GM12878 (cell line): ENCODE measurements around the gene RNU5B-1. TPM values are rescaled to one million over a fixed set of nuclear protein-coding genes. Genes with fewer than 3 reads are reported as not detected.

Experiments
- ATAC-seq: fragments of 200-7000 bp; cut with Tn5 transposase; 3 replicates; pipeline ENCODE4 v1.9.1; 2020; ENCODE audit warnings: mild to moderate bottlenecking, moderate library complexity
- BruUV-seq: library from RNA; stranded (reverse); fragments of 400-500 nt; replicated peaks from 2 replicates; lab custom pipeline; 2021; lab: Mats Ljungman, UMichigan
- CTCF ChIA-PET: fragments of 300-600 bp; sonication (Branson Sonifier 250); formaldehyde crosslinking; extraction: SDS; loops from one replicate; lab custom pipeline; 2021; ENCODE audit warnings: inconsistent platforms; lab: Yijun Ruan, JAX
- POLR2A ChIA-PET: fragments of 350-600 bp; formaldehyde crosslinking; extraction: SDS; loops from one replicate; lab custom pipeline; 2021; ENCODE audit warnings: inconsistent platforms; lab: Charles Lee
- RAD21 ChIA-PET: fragments of 300-600 bp; sonication (Branson Sonifier 250); formaldehyde crosslinking; loops from one replicate; lab custom pipeline; 2023; ENCODE audit warnings: antibody characterized with exemption; ENCODE audit not compliant: unreplicated experiment; lab: Charles Lee
- SMC1A ChIA-PET: fragments of 300-600 bp; sonication (Branson Sonifier 250); formaldehyde crosslinking; loops from one replicate; lab custom pipeline; 2023; ENCODE audit not compliant: unreplicated experiment, uncharacterized antibody; lab: Charles Lee
- DNase-seq: peaks from one replicate; pipeline ENCODE4 v3.0.0-alpha.2; 2011; ENCODE audit warnings: low read depth, low spot score
- FAIRE-seq: peaks from 3 replicates; lab custom pipeline; 2011; peaks lifted over from hg19 to GRCh38; lab: Jason Lieb, UNC
- H2AFZ ChIP-seq: 2 replicates; pipeline ENCODE4 v1.6.0; 2011; ENCODE audit warnings: low read depth, low read length, control low read depth; ENCODE audit not compliant: control insufficient read depth
- H3K27ac ChIP-seq: 2 replicates; pipeline ENCODE4 v1.5.1; 2011; ENCODE audit warnings: control low read depth; ENCODE audit not compliant: control insufficient read depth, insufficient read depth
- H3K27me3 ChIP-seq, 2 experiments: replicated peaks in 1 of 2; 2 replicates each; pipeline versions ENCODE4 v1.6.0 to v1.6.1; 2011; ENCODE audit warnings: low read length in 1 of 2; ENCODE audit not compliant: control insufficient read depth in 2 of 2, insufficient read depth in 2 of 2
- H3K36me3 ChIP-seq, 2 experiments: 2 replicates each; pipeline ENCODE4 v1.5.1; 2011; ENCODE audit warnings: low read length in 1 of 2; ENCODE audit not compliant: control insufficient read depth in 2 of 2, insufficient read depth in 2 of 2
- H3K4me1 ChIP-seq: 2 replicates; pipeline ENCODE4 v1.6.1; 2011; ENCODE audit warnings: mild to moderate bottlenecking, low read length, moderate library complexity, mixed read lengths; ENCODE audit not compliant: control insufficient read depth, insufficient read depth
- H3K4me2 ChIP-seq: 2 replicates; pipeline ENCODE4 v1.6.0; 2011; ENCODE audit warnings: control low read depth; ENCODE audit not compliant: control insufficient read depth, insufficient read depth
- H3K4me3 ChIP-seq: fragments of 200-600 bp; sonication (generic); 2 replicates; pipeline ENCODE4 v1.5.1; 2016
- H3K79me2 ChIP-seq: 2 replicates; pipeline ENCODE4 v1.6.0; 2011; ENCODE audit warnings: low read length; ENCODE audit not compliant: control insufficient read depth, insufficient read depth
- H3K9ac ChIP-seq: 2 replicates; pipeline ENCODE4 v1.8.0; 2011; ENCODE audit warnings: low read length, control low read depth, mixed read lengths; ENCODE audit not compliant: control insufficient read depth, insufficient read depth
- H3K9me3 ChIP-seq: replicated peaks from 3 replicates; pipeline ENCODE4 v1.5.1; 2011; ENCODE audit warnings: mild to moderate bottlenecking, low read length; ENCODE audit not compliant: control insufficient read depth, insufficient read depth
- H4K20me1 ChIP-seq: 2 replicates; pipeline ENCODE4 v1.6.0; 2011; ENCODE audit not compliant: control insufficient read depth, insufficient read depth
- CBX5 ChIP-seq: sonication (generic); IDR thresholded peaks from 2 replicates; pipeline ENCODE4 v1.6.1; 2016; ENCODE audit warnings: low read depth, moderate library complexity, mild to moderate bottlenecking, inconsistent platforms
- E4F1 ChIP-seq: fragments of 450-650 bp; IDR thresholded peaks from 2 replicates; pipeline ENCODE4 v1.6.1; 2018; ENCODE audit warnings: borderline replicate concordance, mild to moderate bottlenecking; ENCODE audit not compliant: partially characterized antibody
- NKRF ChIP-seq: fragments of 450-650 bp; conservative IDR thresholded peaks from 2 replicates; pipeline ENCODE4 v1.6.1; 2017; ENCODE audit warnings: mild to moderate bottlenecking, moderate library complexity
- RB1 ChIP-seq: fragments of 450-650 bp; formaldehyde crosslinking; IDR thresholded peaks from 2 replicates; pipeline ENCODE4 v1.6.1; 2017; ENCODE audit warnings: mild to moderate bottlenecking, borderline replicate concordance
- STAT1 ChIP-seq: fragments of 450-650 bp; conservative IDR thresholded peaks from 2 replicates; pipeline ENCODE4 v1.6.1; 2014; ENCODE audit warnings: antibody characterized with exemption, mild to moderate bottlenecking
- USF2 ChIP-seq: IDR thresholded peaks from 2 replicates; pipeline ENCODE4 v1.6.1; 2011; ENCODE audit warnings: low read depth, low read length, improper control_type of control experiment, borderline replicate concordance
- WGBS: methylation state at CpG from one replicate; pipeline ENCODE4 v1.1.6; 2016; ENCODE audit warnings: low lambda C conversion rate; ENCODE audit not compliant: insufficient replicate concordance, insufficient coverage; ENCODE audit errors: missing lambda C conversion rate; 5-methylcytosine and 5-hydroxymethylcytosine counted together
- in situ Hi-C: fragments of 300-500 bp; cut with MboI; formaldehyde crosslinking; loops from 9 replicates; pipeline ENCODE4 v1.14.3; 2018; ENCODE audit warnings: mixed read lengths
- intact Hi-C: fragments of 100-400 bp; cut with micrococcal nuclease; formaldehyde crosslinking; loops from one replicate; pipeline ENCODE4 v1.14.2; 2022; ENCODE audit not compliant: unreplicated experiment
- polyA plus RNA-seq, 11 experiments: library from polyadenylated mRNA; depleted of rRNA in 4 of 11; unstranded in 6 of 11; stranded (reverse) in 5 of 11; fragments of >200 nt; fragmentation: Nextera tagmentation in 4 of 11; fragmentation: Illumina TruSeq in 1 of 11; extraction: Ambion mirVana in 4 of 11; extraction: Trizol in 1 of 11; gene quantifications; 1 replicate in 1 of 11; 2 replicates in 10 of 11; pipeline versions ENCODE4 v1.2.1 to v1.2.3, GENCODE V29; 2011 to 2016; ENCODE audit warnings: inconsistent platforms in 2 of 11, missing spikeins in 2 of 11, low read depth in 1 of 11
- total RNA-seq, 4 experiments: library from RNA; depleted of rRNA in 3 of 4; stranded (reverse); fragments of >200 nt in 3 of 4; fragmentation: Illumina TruSeq in 1 of 4; extraction: Trizol in 1 of 4; gene quantifications; 2 replicates each; pipeline versions ENCODE4 v1.2.1 to v1.2.3, GENCODE V29; 2013 to 2021
- TF ChIP-seq, protein P1 (sequence below): IDR thresholded peaks from 2 replicates; pipeline ENCODE4 v1.6.1; 2011; ENCODE audit warnings: mild to moderate bottlenecking, low read depth, low read length, moderate library complexity; ENCODE audit not compliant: insufficient replicate concordance
- TF ChIP-seq, protein P2 (sequence below): fragments of 450-650 bp; IDR thresholded peaks from 2 replicates; pipeline ENCODE4 v1.6.1; 2018; ENCODE audit warnings: mild to moderate bottlenecking, low read depth, moderate library complexity; ENCODE audit not compliant: partially characterized antibody
- TF ChIP-seq, protein P3 (sequence below): fragments of 450-650 bp; IDR thresholded peaks from 2 replicates; pipeline ENCODE4 v1.6.1; 2017; ENCODE audit warnings: antibody characterized with exemption, mild to moderate bottlenecking, moderate library complexity

The RNU5B-1 gene
- total and polyA plus RNA-seq, 10 of the 15 experiments (the other 5 are each of a cell fraction or from before 2014, with no cell fraction given) = 19.1 TPM; not detected in 9

DNA sequence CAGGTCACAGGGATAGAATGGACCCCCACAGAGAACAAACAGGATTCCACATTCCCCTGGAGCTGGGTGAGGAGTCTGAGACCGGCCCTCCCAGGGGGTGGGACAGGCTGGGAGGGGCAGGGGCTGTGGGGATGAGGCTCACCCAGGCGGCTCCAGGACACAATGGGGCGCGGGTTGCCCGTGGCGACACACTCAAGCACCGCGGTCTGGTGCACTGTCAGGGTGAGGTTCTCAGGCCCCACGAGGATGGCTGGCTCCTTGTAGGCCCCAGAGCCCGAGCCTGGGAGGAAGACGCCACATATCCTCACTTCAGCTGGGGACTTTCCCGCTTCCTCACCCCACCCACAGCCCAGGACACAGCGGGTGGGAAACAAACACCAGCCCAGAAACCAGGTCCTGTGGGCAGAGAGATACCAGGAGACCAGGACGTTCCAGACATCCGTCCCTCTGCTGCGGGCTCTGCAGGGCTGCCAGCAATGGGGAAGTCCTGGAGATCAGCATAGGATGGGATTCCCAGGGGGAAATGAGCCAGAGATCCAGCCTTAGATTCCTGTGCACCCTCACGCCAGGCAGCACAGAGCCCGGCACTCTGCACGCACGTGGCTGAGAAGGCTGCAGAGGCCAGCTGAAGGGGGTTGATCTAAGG, 30.2 kb downstream of the RNU5B-1 start:
- no peaks in the 10 kb centered on the region for H4K20me1 ChIP-seq
- H3K9me3 ChIP-seq = no peaks in the 10 kb centered on the region
- no peak overlapping the region for H3K9ac ChIP-seq
- no peaks in the 10 kb centered on the region for H3K27me3 ChIP-seq
- no peak for ATAC-seq
- H3K27ac ChIP-seq = no peak overlapping the region
- in situ Hi-C loops = no loop called here
- H3K4me2 ChIP-seq = no peak overlapping the region
- RAD21 ChIA-PET = no interaction called here
- H3K4me1 ChIP-seq = peaks cover 6% of the 10 kb centered on the region
- intact Hi-C loops = no loop called here
- H2AFZ ChIP-seq = no peak overlapping the region
- no TSS peak for BruUV-seq
- POLR2A ChIA-PET = no interaction called here
- WGBS = 26% methylated on average over 20 of the region's 20 CpGs
- H3K79me2 ChIP-seq = no peaks in the 10 kb centered on the region
- FAIRE-seq = no peak
- no peak overlapping the region for H3K4me3 ChIP-seq
- no peaks in the 10 kb centered on the region for H3K36me3 ChIP-seq
- CTCF ChIA-PET = interaction anchor here (1.3 kb wide), 1 partner anchor 51 kb away, joined by 3 read pairs; no protein-coding TSS in a partner anchor
- SMC1A ChIA-PET = no interaction called here
- no peak for DNase-seq
- TF ChIP-seq E4F1 (no peak), NKRF (no peak), STAT1 (no peak), RB1 (no peak), CBX5 (no peak), USF2 (no peak)
- TF ChIP-seq, protein P1, sequence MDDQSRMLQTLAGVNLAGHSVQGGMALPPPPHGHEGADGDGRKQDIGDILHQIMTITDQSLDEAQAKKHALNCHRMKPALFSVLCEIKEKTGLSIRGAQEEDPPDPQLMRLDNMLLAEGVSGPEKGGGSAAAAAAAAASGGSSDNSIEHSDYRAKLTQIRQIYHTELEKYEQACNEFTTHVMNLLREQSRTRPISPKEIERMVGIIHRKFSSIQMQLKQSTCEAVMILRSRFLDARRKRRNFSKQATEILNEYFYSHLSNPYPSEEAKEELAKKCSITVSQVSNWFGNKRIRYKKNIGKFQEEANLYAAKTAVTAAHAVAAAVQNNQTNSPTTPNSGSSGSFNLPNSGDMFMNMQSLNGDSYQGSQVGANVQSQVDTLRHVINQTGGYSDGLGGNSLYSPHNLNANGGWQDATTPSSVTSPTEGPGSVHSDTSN = no peak
- TF ChIP-seq, protein P2, sequence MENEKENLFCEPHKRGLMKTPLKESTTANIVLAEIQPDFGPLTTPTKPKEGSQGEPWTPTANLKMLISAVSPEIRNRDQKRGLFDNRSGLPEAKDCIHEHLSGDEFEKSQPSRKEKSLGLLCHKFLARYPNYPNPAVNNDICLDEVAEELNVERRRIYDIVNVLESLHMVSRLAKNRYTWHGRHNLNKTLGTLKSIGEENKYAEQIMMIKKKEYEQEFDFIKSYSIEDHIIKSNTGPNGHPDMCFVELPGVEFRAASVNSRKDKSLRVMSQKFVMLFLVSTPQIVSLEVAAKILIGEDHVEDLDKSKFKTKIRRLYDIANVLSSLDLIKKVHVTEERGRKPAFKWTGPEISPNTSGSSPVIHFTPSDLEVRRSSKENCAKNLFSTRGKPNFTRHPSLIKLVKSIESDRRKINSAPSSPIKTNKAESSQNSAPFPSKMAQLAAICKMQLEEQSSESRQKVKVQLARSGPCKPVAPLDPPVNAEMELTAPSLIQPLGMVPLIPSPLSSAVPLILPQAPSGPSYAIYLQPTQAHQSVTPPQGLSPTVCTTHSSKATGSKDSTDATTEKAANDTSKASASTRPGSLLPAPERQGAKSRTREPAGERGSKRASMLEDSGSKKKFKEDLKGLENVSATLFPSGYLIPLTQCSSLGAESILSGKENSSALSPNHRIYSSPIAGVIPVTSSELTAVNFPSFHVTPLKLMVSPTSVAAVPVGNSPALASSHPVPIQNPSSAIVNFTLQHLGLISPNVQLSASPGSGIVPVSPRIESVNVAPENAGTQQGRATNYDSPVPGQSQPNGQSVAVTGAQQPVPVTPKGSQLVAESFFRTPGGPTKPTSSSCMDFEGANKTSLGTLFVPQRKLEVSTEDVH = no peak
- TF ChIP-seq, protein P3, sequence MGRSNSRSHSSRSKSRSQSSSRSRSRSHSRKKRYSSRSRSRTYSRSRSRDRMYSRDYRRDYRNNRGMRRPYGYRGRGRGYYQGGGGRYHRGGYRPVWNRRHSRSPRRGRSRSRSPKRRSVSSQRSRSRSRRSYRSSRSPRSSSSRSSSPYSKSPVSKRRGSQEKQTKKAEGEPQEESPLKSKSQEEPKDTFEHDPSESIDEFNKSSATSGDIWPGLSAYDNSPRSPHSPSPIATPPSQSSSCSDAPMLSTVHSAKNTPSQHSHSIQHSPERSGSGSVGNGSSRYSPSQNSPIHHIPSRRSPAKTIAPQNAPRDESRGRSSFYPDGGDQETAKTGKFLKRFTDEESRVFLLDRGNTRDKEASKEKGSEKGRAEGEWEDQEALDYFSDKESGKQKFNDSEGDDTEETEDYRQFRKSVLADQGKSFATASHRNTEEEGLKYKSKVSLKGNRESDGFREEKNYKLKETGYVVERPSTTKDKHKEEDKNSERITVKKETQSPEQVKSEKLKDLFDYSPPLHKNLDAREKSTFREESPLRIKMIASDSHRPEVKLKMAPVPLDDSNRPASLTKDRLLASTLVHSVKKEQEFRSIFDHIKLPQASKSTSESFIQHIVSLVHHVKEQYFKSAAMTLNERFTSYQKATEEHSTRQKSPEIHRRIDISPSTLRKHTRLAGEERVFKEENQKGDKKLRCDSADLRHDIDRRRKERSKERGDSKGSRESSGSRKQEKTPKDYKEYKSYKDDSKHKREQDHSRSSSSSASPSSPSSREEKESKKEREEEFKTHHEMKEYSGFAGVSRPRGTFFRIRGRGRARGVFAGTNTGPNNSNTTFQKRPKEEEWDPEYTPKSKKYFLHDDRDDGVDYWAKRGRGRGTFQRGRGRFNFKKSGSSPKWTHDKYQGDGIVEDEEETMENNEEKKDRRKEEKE = no peak
